Activated naive CD4-positive, alpha-beta T cell treated with anti-CD3 and anti-CD28 coated beads, Interleukin-2, amount 50 U/mL, for 24 hours (primary cell): ENCODE measurements around the gene ASTL.

Experiments
- H3K27ac Mint-ChIP-seq: one replicate; pipeline ENCODE4 v1.8.0; 2021; ENCODE audit warnings: mild to moderate bottlenecking, mixed read lengths
- H3K27me3 Mint-ChIP-seq: one replicate; pipeline ENCODE4 v1.8.0; 2021; ENCODE audit warnings: mixed read lengths
- H3K36me3 Mint-ChIP-seq: one replicate; pipeline ENCODE4 v1.8.0; 2021; ENCODE audit warnings: mixed read lengths
- H3K4me1 Mint-ChIP-seq: one replicate; pipeline ENCODE4 v1.8.0; 2021; ENCODE audit warnings: mixed read lengths
- H3K4me3 Mint-ChIP-seq: one replicate; pipeline ENCODE4 v1.8.0; 2021; ENCODE audit warnings: mild to moderate bottlenecking, mixed read lengths
- H3K9me3 Mint-ChIP-seq: one replicate; pipeline ENCODE4 v1.8.0; 2021; ENCODE audit warnings: mixed read lengths

Gene ASTL

DNA sequence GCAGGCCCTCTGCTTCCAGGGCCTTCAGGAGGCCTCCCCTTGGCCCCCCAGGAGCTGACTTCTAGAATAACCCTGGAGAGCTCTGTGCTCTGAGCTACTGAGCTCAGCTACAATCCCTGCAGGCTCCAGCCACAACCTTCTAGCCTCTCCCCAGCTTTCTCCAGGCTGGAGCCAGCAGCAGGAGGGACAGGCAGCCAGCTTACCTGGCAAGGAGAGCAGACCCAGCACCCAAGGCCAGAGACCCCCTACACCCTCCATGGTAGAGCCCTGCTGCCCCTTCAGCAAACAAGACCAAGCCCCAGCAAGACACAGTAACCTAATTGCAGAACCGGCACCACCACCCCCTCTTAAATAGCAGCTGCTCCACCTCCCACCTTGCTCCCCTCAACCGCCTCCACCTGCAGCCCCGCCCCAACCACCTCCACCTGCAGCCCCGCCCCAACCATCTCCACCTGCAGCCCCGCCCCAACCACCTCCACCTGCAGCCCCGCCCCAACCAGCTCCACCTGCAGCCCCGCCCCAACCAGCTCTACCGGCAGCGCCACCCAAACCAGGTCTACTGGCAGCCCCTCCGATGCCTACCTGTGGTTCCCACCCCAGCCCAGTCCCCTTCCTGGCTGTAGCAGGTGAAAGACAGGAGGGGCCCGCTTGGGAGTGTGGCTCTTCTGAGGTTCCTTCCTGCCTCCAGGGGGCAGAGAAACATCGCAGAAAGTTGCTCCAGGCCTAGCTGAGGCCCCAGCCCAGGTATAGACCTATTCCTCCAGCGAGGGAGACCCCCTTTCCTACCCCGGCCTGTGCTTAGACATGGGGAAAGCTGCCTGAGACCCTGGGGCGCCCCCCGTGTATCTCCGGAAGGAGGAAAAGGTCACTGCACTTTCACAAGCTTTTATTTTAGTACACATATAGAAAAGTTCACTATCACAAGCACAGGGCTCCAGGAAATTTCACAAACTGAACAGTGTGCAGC, at the start of gene ASTL:
Gene ASTL, minus strand, starts transcription at position 324 of the 967 bp plus-strand sequence. Its CDS starts 66 bp downstream, at position 258.
- H3K4me1 Mint-ChIP-seq, result peaks cover 22% of the 10 kb centered on the region
- no peak within 1 kb of the TSS for H3K27ac Mint-ChIP-seq
- H3K27me3 Mint-ChIP-seq, result no peaks in the 10 kb centered on the region
- H3K4me3 Mint-ChIP-seq, result no peak within 1 kb of the TSS
- peaks cover 10% of the 10 kb centered on the region for H3K36me3 Mint-ChIP-seq
- H3K9me3 Mint-ChIP-seq, result no peaks in the 10 kb centered on the region

DNA sequence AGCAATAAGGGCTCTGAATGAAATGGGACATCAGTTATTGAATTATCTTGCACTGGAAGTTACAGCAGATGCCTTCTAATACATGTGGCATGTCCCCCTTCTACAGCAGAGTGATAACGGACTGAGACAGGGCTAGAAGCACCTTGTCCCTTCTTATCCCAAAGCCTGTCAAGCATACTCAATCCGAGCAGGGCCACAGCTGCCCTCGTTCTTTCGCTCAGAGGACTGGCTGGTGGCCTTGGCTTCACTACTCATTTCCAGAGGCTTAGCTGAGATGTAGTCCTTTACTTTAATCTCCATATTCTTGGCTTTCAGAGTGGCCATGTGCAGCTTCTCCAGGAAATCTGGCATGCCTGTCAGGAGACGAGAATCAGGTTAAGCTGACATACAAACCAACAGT, 48.3 kb upstream of the ASTL start:
- no peak overlapping the region for H3K4me3 Mint-ChIP-seq
- no peaks in the 10 kb centered on the region for H3K27me3 Mint-ChIP-seq
- H3K36me3 Mint-ChIP-seq, result peaks cover 8% of the 10 kb centered on the region
- no peak overlapping the region for H3K27ac Mint-ChIP-seq
- peaks cover 3% of the 10 kb centered on the region for H3K4me1 Mint-ChIP-seq
- H3K9me3 Mint-ChIP-seq, result no peaks in the 10 kb centered on the region

DNA sequence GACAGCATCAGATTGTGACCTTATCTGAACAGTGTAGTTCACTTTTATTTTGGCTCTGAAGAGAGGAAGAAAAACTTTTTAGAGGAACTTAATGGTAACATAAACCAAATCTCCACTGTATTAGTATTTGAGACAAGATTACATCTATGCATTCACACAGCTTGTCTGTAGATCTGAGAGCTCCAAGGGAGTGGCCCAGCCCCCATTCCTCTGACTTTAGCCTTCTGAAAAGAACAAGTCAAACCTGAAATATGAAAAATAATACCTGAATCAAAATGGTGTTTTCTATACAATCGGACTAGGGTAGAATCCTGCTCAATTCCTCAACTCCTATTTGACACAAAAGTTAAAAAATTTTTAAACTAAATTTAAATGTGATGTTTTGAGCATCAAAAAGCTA, 47.2 kb upstream of the ASTL start:
- Mint-ChIP-seq H3K4me3 (no peak overlapping the region), H3K27me3 (no peaks in the 10 kb centered on the region), H3K36me3 (peaks cover 8% of the 10 kb centered on the region), H3K27ac (no peak overlapping the region), H3K9me3 (no peaks in the 10 kb centered on the region), H3K4me1 (peaks cover 9% of the 10 kb centered on the region)

DNA sequence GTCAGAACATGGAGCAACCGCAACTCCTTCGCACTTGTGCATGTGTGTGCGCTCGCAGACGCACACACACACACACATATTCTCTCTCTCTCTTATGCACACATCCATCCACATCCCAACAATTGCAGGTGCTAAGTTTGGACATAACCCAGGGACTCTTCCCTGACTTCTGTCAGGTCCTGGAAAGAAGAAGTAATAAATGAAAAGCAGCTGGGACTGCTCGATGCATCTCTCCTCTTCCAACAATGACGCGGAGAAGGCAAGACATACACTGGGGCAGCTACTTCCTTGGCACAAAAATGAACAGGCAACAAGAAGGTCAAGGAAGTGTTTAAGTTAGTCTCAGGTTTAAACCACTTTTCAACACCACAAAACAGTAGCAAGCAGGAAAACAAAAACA, 46.7 kb upstream of the ASTL start:
- Mint-ChIP-seq H3K27ac (no peak overlapping the region), H3K9me3 (no peaks in the 10 kb centered on the region), H3K27me3 (no peaks in the 10 kb centered on the region), H3K4me3 (no peak overlapping the region), H3K36me3 (peaks cover 8% of the 10 kb centered on the region), H3K4me1 (peaks cover 10% of the 10 kb centered on the region)

DNA sequence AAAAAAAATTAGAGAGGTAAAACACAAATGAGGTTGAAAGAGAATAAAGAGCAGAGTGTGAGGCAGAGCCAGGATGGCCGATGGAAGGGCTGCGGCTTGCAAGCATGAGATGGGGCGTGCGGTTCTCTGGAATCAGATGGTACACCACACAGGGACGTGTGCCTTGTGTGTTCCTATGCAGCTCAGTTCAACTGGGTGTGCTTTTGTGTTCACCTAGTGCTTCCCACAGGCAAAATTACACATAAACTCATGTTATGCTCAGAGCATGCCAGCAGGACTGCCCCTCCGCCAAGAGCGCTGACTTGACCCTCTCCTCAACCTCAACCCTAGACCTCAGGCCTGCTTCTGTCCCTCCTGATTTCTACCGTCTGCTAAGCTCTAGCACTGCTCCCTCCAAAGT, 45.9 kb upstream of the ASTL start:
- peaks cover 6% of the 10 kb centered on the region for H3K36me3 Mint-ChIP-seq
- H3K4me1 Mint-ChIP-seq, result peaks cover 14% of the 10 kb centered on the region
- no peaks in the 10 kb centered on the region for H3K27me3 Mint-ChIP-seq
- no peak overlapping the region for H3K4me3 Mint-ChIP-seq
- H3K27ac Mint-ChIP-seq, result no peak overlapping the region
- no peaks in the 10 kb centered on the region for H3K9me3 Mint-ChIP-seq

DNA sequence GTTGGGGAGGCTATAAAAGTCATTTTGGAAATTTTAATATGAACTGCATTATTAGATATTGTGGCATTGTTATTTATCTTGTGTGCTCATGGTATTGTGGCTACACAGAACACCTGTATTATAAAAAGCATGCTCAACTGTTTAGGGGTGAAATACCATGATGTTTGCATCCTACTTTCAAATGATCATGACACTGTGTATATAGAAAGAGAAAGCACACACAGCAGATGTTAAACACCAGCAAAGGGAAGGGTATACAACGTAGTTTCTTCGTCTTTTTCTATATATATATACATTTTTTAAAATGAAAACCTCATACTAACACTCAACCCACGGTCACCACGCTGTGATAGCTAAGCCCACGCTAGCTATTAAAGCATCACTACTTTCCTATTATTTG, 43.2 kb upstream of the ASTL start:
- peaks cover 14% of the 10 kb centered on the region for H3K4me1 Mint-ChIP-seq
- H3K27me3 Mint-ChIP-seq, result no peaks in the 10 kb centered on the region
- H3K27ac Mint-ChIP-seq, result no peak overlapping the region
- H3K4me3 Mint-ChIP-seq, result no peak overlapping the region
- H3K9me3 Mint-ChIP-seq, result no peaks in the 10 kb centered on the region
- peaks cover 6% of the 10 kb centered on the region for H3K36me3 Mint-ChIP-seq

DNA sequence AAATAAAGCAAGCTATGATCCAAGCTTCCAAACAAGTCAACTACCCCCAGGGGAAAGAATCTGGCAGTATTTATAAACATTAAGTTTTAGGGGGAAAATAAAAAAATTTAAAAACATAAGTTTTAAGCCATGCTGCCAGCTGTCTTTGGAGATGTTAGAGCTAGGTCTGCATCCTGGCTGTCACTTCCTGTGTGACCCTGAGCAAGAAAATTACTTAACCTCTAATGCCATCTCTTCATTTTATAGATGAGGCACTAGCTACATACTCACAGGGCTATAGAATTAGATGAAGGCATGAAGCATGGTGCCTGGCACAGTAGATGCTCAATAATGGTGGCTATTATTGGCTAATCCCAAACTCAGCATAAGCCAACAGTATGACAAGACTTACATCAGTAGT, 42.2 kb upstream of the ASTL start:
- Mint-ChIP-seq H3K4me1 (peaks cover 14% of the 10 kb centered on the region), H3K27me3 (no peaks in the 10 kb centered on the region), H3K36me3 (peaks cover 6% of the 10 kb centered on the region), H3K27ac (no peak overlapping the region), H3K9me3 (no peaks in the 10 kb centered on the region), H3K4me3 (no peak overlapping the region)

DNA sequence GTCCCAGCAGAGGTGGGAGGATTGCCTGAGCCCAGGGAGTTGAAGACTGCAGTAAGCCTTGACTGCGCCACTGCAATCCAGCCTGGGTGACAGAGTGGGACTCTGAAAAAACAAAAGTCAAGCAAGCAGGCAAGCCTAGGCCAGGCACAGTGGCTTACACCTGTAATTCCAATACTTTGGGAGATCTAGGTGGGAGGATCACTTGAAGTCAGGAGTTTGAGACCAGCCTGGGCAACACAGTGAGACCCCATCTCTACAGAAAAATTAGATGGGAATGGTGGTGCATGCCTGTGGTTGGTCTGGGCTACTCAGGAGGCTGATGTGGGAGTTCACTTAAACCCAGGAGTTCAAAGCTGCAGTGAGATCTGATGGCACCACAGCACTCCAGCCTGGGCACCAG, 41.7 kb upstream of the ASTL start:
- Mint-ChIP-seq H3K9me3 (no peaks in the 10 kb centered on the region), H3K36me3 (peaks cover 4% of the 10 kb centered on the region), H3K4me1 (peaks cover 14% of the 10 kb centered on the region), H3K4me3 (no peak overlapping the region), H3K27me3 (no peaks in the 10 kb centered on the region), H3K27ac (no peak overlapping the region)

DNA sequence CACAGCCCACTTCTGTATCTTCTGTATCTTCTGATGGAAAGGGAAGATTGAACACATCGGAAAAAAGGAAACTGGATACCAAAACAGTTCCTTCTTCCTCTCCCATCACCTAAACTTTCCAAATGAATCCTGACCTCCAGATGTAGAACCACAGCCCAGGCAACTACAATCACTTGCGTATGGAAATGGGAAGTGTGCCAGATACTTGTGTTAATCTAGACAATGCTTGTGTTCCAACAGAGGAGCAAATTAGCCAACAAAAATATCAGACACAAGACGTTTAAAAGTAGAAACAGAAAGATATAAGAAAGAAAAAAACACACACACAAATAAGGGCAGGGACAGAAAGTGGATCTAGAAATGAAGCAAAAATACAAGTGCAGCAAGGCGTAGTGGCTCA, 38.4 kb upstream of the ASTL start:
- Mint-ChIP-seq H3K4me1 (peaks cover 32% of the 10 kb centered on the region), H3K27me3 (no peaks in the 10 kb centered on the region), H3K4me3 (no peak overlapping the region), H3K9me3 (no peaks in the 10 kb centered on the region), H3K36me3 (no peaks in the 10 kb centered on the region), H3K27ac (no peak overlapping the region)

DNA sequence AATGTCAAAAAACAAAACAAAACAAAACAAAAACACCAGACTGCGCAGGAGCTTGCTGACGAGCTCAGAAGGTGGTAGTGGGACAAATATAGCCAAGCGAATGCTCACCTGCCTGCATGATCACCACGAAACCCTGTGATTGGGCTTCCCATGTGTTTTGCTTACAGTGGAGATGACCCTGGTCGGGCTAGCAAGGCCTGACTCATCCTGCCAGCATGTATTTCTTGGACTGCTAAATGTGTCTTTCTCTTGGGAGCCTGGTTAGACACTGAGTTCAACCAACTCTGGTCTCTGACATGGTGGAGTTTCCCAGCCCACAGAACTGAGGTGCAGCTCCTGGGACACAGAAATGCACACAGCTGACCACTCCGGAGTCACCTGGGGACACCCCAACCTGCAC, 37.6 kb upstream of the ASTL start:
- Mint-ChIP-seq H3K36me3 (no peaks in the 10 kb centered on the region), H3K4me1 (peaks cover 31% of the 10 kb centered on the region), H3K27ac (no peak overlapping the region), H3K9me3 (no peaks in the 10 kb centered on the region), H3K4me3 (no peak overlapping the region), H3K27me3 (no peaks in the 10 kb centered on the region)

DNA sequence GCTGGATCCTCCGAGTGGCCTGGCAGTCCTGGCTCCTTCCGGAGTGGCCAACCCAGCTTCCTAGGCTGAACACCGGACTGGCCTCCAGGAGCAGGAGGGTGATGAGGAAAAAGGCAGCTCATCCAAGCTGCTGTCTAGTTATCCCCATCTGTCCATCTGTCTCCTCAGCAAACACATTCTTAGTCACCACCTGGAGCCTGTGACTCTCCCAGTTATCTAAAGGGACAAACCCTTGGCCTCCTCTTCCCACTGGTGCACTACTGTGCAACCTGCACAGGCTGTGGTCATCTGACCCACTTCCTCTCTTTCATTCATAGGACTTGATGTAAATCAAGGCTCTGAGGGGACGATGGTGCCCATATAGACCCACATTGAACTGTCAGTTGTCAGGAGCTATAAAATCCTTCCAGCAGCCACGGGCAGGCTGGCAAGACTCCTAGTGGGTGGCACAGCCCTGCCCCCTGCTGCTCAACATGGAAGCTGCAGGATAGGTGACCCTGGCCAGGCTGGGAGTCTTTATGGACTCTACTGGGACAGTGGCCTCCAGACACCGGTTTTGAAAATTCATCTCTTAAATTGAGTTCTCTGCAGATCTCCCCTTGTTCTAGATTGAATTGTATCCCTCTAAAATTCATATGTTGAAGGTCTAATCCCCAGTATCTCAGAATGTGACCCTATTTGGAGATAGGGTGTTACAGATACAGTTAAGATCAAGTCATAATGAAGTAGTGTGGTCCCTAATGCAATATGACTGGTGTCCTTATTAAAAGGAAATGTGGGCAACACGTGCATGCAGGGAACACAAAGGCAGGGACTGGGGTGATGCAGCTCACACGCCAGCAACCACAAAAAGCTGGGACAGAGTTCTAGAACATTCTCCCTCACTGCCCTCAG, 36.2 kb upstream of the ASTL start:
- peak overlapping the region; percentile 90 for H3K27ac Mint-ChIP-seq
- peak overlapping the region; percentile 77 for H3K4me3 Mint-ChIP-seq
- H3K9me3 Mint-ChIP-seq, result no peaks in the 10 kb centered on the region

DNA sequence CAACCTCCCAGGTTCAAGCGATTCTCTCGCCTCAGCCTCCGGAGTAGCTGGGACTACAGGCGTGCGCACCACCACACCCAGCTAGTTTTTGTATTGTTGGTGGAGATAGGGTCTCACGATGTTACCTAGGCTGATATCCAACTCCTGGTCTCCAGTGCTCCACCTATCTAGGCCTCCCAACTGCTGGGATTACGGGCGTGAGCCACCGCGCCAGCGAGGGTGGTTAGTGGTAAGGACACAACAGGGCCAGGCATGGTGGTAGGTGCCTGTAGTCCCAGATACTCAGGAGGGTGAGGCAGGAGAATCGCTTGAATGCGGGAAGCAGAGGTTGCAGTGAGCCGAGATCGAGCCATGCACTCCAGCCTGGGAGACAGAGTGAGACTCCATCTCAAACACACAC, 33.5 kb upstream of the ASTL start:
- Mint-ChIP-seq H3K36me3 (no peaks in the 10 kb centered on the region), H3K4me1 (peaks cover 47% of the 10 kb centered on the region), H3K27me3 (no peaks in the 10 kb centered on the region), H3K27ac (no peak overlapping the region), H3K4me3 (no peak overlapping the region), H3K9me3 (no peaks in the 10 kb centered on the region)

More for the DNA sequence above, 36.2 kb upstream of the ASTL start:
- Mint-ChIP-seq H3K36me3 (no peaks in the 10 kb centered on the region), H3K4me1 (peaks cover 27% of the 10 kb centered on the region), H3K27me3 (no peaks in the 10 kb centered on the region)

DNA sequence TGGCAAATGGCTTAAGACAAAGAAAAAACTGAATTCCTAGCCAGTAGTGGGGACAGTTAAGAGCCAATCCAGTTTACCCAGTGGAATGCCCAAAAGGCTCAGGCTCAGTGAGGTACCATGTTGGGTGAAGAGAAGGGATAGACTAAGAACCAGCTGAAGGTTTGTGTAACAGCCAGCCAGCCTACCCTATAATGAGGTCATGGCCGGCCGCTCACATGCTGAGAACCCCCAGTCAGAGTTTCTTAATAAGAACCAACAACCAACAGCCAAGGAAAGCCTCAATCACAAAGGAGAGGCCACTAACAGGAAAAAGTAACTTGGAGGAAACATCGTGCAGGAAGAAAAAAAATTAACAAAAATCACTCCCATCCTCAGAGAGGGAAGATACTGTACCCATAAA, 32.3 kb upstream of the ASTL start:
- Mint-ChIP-seq H3K4me1 (peaks cover 53% of the 10 kb centered on the region), H3K27me3 (no peaks in the 10 kb centered on the region), H3K9me3 (no peaks in the 10 kb centered on the region), H3K27ac (no peak overlapping the region), H3K4me3 (peak overlapping the region; percentile 17), H3K36me3 (no peaks in the 10 kb centered on the region)

DNA sequence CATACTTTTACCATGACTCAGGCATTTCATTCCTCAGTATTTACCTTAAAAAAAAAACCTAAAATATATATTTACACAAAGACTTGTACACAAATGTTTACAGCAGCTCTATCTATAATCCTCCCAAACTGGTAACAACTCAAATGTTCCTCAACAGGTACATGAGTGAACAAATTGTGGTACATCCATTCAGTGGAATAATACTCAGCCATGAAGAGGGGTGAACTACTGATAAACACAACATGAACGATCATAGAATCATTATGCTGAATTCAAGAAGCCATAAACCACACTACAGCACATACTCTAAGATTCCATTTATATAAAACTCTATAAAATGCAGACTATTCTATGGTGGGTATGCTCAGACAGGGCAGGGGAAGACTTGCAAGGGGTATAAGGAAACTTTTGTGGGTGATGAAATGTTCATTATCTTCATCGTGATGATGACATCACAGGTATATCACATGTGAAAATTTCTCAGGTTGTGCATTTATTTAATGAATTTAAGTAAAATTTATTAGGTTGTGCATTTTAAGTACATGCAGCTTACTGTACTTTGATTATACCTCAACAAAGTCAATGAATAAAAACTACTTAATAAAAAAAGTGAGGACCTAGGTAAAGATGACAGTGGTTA, 31.7 kb upstream of the ASTL start:
- Mint-ChIP-seq H3K36me3 (no peaks in the 10 kb centered on the region), H3K27me3 (no peaks in the 10 kb centered on the region), H3K4me3 (no peak overlapping the region), H3K4me1 (peaks cover 56% of the 10 kb centered on the region), H3K27ac (no peak overlapping the region), H3K9me3 (no peaks in the 10 kb centered on the region)

DNA sequence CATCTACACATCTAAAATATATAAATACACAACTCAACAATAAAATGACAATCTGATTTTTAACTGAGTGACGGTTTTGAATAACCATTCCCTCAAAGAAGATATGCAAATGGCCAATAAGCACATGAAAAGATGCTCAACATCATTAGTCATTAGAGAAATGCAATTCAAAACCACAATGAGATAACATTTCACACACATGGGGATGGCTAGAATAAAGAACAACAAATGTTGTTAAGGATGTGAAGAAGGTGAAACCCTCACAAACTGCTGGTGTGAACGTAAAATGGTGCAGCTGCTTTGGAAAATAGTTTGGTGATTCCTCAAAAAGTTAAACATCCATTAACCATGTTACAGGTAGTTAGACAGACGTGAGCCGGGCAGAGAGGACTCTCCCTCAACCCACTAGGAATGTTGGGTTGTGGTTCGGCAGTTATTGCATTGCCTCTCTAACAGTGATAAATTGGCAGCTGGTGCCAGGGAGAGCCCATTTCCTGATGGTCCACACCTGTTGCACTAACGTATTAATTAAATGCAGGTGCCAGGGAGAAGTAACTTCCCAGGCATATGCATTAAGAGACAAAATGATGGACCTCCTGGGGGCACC, 29.2 kb upstream of the ASTL start:
- Mint-ChIP-seq H3K4me1 (peaks cover 64% of the 10 kb centered on the region), H3K36me3 (no peaks in the 10 kb centered on the region), H3K4me3 (no peak overlapping the region)

More for the DNA sequence above, 29.2 kb upstream of the ASTL start:
- Mint-ChIP-seq H3K9me3 (no peaks in the 10 kb centered on the region), H3K27me3 (no peaks in the 10 kb centered on the region), H3K27ac (peak overlapping the region; percentile 26)
